ENCODE measurements around the gene ELL. TPM values are rescaled to one million over a fixed set of nuclear protein-coding genes. Genes with fewer than 3 reads are reported as not detected.

The ELL gene
- total RNA-seq, 1 experiment from 2014 or later = 17.0 TPM

DNA sequence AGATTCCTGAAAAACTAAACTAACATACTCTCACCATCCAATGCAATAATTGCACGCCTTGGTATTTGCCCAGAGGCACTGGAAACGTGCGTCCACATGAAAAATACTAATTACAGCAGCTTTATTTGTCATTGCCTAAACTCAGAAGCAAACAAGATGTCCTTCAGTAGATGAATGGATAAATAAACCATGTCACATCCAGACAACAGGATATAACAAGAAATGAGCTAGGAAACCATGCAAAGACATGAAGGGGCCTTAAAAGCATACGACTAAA is 25.0 kb downstream of the ELL start:
- H2BK12ac ChIP-seq (ENCODE audit: insufficient read length, low read depth, low read length) = no peak overlapping the region
- no peak overlapping the region; a peak in 1 of 7 replicates for H3K27ac Mint-ChIP-seq
- no peaks in the 10 kb centered on the region for H3K9me3 ChIP-seq (ENCODE audit: control insufficient read depth, low read depth, low read length)
- H3K27me3 ChIP-seq (ENCODE audit: insufficient read depth, low read length) = no peaks in the 10 kb centered on the region
- WGBS (ENCODE audit: extremely low coverage, insufficient read length, low lambda C conversion rate) = no CpG with 5 or more reads among the region's 4 CpGs
- no peaks in the 10 kb centered on the region for H3K23me2 ChIP-seq (ENCODE audit: insufficient read length, low read depth, low read length, poor library complexity, severe bottlenecking)
- H3T11ph ChIP-seq (ENCODE audit: low read length) = no peak overlapping the region
- H3K56ac ChIP-seq (ENCODE audit: insufficient read length, low read depth, low read length) = no peak overlapping the region
- no peak overlapping the region for H3K4me3 Mint-ChIP-seq
- H2AFZ ChIP-seq (ENCODE audit: low read length) = no peak overlapping the region
- no peak overlapping the region for H4K91ac ChIP-seq (ENCODE audit: insufficient read length, low read depth, low read length)
- no peak overlapping the region for H2AK5ac ChIP-seq (ENCODE audit: insufficient read length, low read length)
- H3K9me3 Mint-ChIP-seq = no peaks in the 10 kb centered on the region
- no peak overlapping the region for H3K4ac ChIP-seq (ENCODE audit: low read depth, low read length)
- H2BK5ac ChIP-seq (ENCODE audit: insufficient read length, low read length) = no peak overlapping the region
- H3K4me1 ChIP-seq (ENCODE audit: insufficient read depth, low read length) = peaks cover 2% of the 10 kb centered on the region; the same call in 1 of the 2 replicates
- no peaks in the 10 kb centered on the region for H3K36me3 Mint-ChIP-seq (ENCODE audit: insufficient read depth in 1 of 3, low read depth in 3 of 3)
- H3K9ac ChIP-seq (ENCODE audit: extremely low read depth, insufficient read length, low read length) = no peak overlapping the region
- no peak overlapping the region for H3K27ac ChIP-seq (ENCODE audit: insufficient read length, low read depth, low read length)
- TF ChIP-seq, protein P1, sequence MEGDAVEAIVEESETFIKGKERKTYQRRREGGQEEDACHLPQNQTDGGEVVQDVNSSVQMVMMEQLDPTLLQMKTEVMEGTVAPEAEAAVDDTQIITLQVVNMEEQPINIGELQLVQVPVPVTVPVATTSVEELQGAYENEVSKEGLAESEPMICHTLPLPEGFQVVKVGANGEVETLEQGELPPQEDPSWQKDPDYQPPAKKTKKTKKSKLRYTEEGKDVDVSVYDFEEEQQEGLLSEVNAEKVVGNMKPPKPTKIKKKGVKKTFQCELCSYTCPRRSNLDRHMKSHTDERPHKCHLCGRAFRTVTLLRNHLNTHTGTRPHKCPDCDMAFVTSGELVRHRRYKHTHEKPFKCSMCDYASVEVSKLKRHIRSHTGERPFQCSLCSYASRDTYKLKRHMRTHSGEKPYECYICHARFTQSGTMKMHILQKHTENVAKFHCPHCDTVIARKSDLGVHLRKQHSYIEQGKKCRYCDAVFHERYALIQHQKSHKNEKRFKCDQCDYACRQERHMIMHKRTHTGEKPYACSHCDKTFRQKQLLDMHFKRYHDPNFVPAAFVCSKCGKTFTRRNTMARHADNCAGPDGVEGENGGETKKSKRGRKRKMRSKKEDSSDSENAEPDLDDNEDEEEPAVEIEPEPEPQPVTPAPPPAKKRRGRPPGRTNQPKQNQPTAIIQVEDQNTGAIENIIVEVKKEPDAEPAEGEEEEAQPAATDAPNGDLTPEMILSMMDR (conservative IDR thresholded peaks at IDR 0.05) = no peak
- no peak overlapping the region for H2BK20ac ChIP-seq (ENCODE audit: low read depth, low read length, poor library complexity, severe bottlenecking)
- no peak overlapping the region for H2BK15ac ChIP-seq (ENCODE audit: low read depth, low read length)
- no peak overlapping the region for H3K4me2 ChIP-seq (ENCODE audit: insufficient read depth, insufficient read length, low read length)
- no peak overlapping the region for H2BK120ac ChIP-seq (ENCODE audit: low read depth, low read length, poor library complexity, severe bottlenecking)
- H3K27me3 Mint-ChIP-seq (ENCODE audit: low read depth) = no peaks in the 10 kb centered on the region; the same call in 1 of the 2 replicates
- H4K8ac ChIP-seq (replicated peaks; ENCODE audit: insufficient read length, low read depth, low read length) = no peak overlapping the region
- DNase-seq = no peak
- no peak overlapping the region for H4K5ac ChIP-seq (ENCODE audit: insufficient read length, low read depth, low read length)
- peaks cover 20 to 26% of the 10 kb centered on the region in 2 experiments for H3K4me1 Mint-ChIP-seq
- H3K79me2 ChIP-seq (ENCODE audit: insufficient read depth, low read length) = peaks cover 2% of the 10 kb centered on the region; the same call in 1 of the 2 replicates
- no peak overlapping the region for H3K18ac ChIP-seq (ENCODE audit: insufficient read length, low read depth, low read length)
- H3K14ac ChIP-seq (ENCODE audit: insufficient read depth, low read length) = no peak overlapping the region
- H3K23ac ChIP-seq (ENCODE audit: insufficient read length, low read depth, low read length) = no peak overlapping the region
- no peaks in the 10 kb centered on the region for H4K20me1 ChIP-seq (ENCODE audit: control insufficient read depth, insufficient read depth, insufficient read length)
- peaks cover 3% of the 10 kb centered on the region for H3K79me1 ChIP-seq (ENCODE audit: insufficient read depth, low read depth, low read length, poor library complexity, severe bottlenecking)
